Ecto neural progenitor cell (in vitro differentiated cells): Measurements from ENCODE around the gene WDR17.
"Not testable (repeated sequence)": the region's sequence is repeated elsewhere in the genome, so short reads cannot be mapped to it uniquely, and the experiment has no call there.

ENCODE experiments used
- DNase-seq: peaks from one replicate; pipeline ENCODE4 v3.0.0-alpha.2; 2018; ENCODE audit warnings: low spot score

The WDR17 gene

GRCh38 chr4:176193126-176193525 lies 127.5 kb downstream of the WDR17 start:
- DNase-seq = no peak

GRCh38 chr4:176193938-176194337 lies 128.3 kb downstream of the WDR17 start:
- no peak for DNase-seq

GRCh38 chr4:176195184-176195978 lies 129.7 kb downstream of the WDR17 start, which contains the start of gene SPATA4:
SPATA4 (minus strand) TSS chr4:176195585; CDS start chr4:176195562, 23 bp downstream.
- peak; percentile 95 for DNase-seq

GRCh38 chr4:176198316-176198903 lies 132.8 kb downstream of the WDR17 start:
- no peak for DNase-seq

- DNase-seq = no peak
Measured at GRCh38 chr4:176205299-176205698, 139.7 kb downstream of the WDR17 start.

- DNase-seq = no peak
Measured at GRCh38 chr4:176207839-176208238, 142.2 kb downstream of the WDR17 start.

- DNase-seq = no peak
Measured at GRCh38 chr4:176209535-176209934, 143.9 kb downstream of the WDR17 start.

- no peak for DNase-seq
Measured at GRCh38 chr4:176210101-176210500, 144.5 kb downstream of the WDR17 start.

GRCh38 chr4:176210579-176211296 lies 145.1 kb downstream of the WDR17 start:
- DNase-seq = no peak

GRCh38 chr4:176212351-176212750 lies 146.7 kb downstream of the WDR17 start:
- DNase-seq = not testable (repeated sequence)

GRCh38 chr4:176217510-176217909 lies 151.9 kb downstream of the WDR17 start:
- no peak for DNase-seq

- DNase-seq = no peak
Measured at GRCh38 chr4:176222149-176222548, 156.5 kb downstream of the WDR17 start.

GRCh38 chr4:176223561-176223960 lies 157.9 kb downstream of the WDR17 start:
- DNase-seq = no peak

- no peak for DNase-seq
Measured at GRCh38 chr4:176226736-176227135, 161.1 kb downstream of the WDR17 start.

GRCh38 chr4:176229645-176230044 lies 164.0 kb downstream of the WDR17 start:
- no peak for DNase-seq
